HCT116 (cell line): Measurements from ENCODE around the gene TEDC2. TPM values are rescaled to one million over a fixed set of nuclear protein-coding genes. Genes with fewer than 3 reads are reported as not detected.

Experiments
- ATAC-seq: fragments of 200-7000 bp; cut with Tn5 transposase; 2 replicates; pipeline ENCODE4 v1.9.1; 2020; ENCODE audit warnings: mild to moderate bottlenecking, moderate library complexity
- BruUV-seq: library from RNA; stranded (reverse); fragments of 400-500 nt; replicated peaks from 2 replicates; lab custom pipeline; 2021; lab: Mats Ljungman, UMichigan
- CTCF ChIA-PET: fragments of 300-600 bp; sonication (Branson Sonifier 250); formaldehyde crosslinking; loops from one replicate; lab custom pipeline; 2021; ENCODE audit warnings: antibody characterized with exemption; lab: Charles Lee
- POLR2A ChIA-PET: fragments of 300-600, 350-600 bp; sonication (Branson Sonifier 250); formaldehyde crosslinking; loops from one replicate; lab custom pipeline; 2021; ENCODE audit warnings: antibody characterized with exemption; lab: Charles Lee
- RAD21 ChIA-PET, 2 experiments: fragments of 300-600 bp; sonication (Branson Sonifier 250); formaldehyde crosslinking; loops; one replicate each; lab custom pipeline; 2023; ENCODE audit warnings: low total read pairs in 2 of 2; ENCODE audit not compliant: uncharacterized antibody in 2 of 2, unreplicated experiment in 2 of 2, low non-redundant PET in 1 of 2; lab: Charles Lee
- DNase-seq: peaks from one replicate; pipeline ENCODE4 v3.0.0-alpha.2; 2010; ENCODE audit warnings: low read depth, low spot score
- H2AFZ ChIP-seq: fragments of 200-600 bp; shearing (Covaris generic), sonication (generic); 2 replicates; pipeline ENCODE4 v1.6.1; 2017; ENCODE audit warnings: low read depth, mixed run types, mixed read lengths, antibody characterized with exemption, low read length; ENCODE audit not compliant: poor library complexity, severe bottlenecking
- H3K27ac ChIP-seq: 2 replicates; pipeline ENCODE4 v1.5.1; 2012; ENCODE audit warnings: low read depth, low read length
- H3K27me3 ChIP-seq: fragments of 200-600 bp; sonication (generic); 2 replicates; pipeline ENCODE4 v1.6.1; 2016; ENCODE audit warnings: mixed run types, low read length, mixed read lengths; ENCODE audit not compliant: insufficient read depth
- H3K36me3 ChIP-seq, 2 experiments: fragments of 200-500 bp in 1 of 2; fragments of 200-600 bp in 1 of 2; sonication (Bioruptor generic) in 1 of 2; sonication (generic) in 1 of 2; 2 replicates each; pipeline versions ENCODE4 v1.5.1 to v1.6.1; 2014 to 2016; ENCODE audit warnings: low read length in 2 of 2, inconsistent platforms in 1 of 2, mixed read lengths in 1 of 2, mixed run types in 1 of 2; ENCODE audit not compliant: insufficient read depth in 2 of 2, control insufficient read depth in 1 of 2
- H3K4me1 ChIP-seq, 2 experiments: fragments of 200-600 bp in 1 of 2; sonication (generic) in 1 of 2; 2 replicates each; pipeline versions ENCODE4 v1.5.1 to v1.6.1; 2012 to 2017; ENCODE audit warnings: low read length in 2 of 2, inconsistent platforms in 1 of 2, mild to moderate bottlenecking in 1 of 2, mixed read lengths in 1 of 2, mixed run types in 1 of 2, moderate library complexity in 1 of 2; ENCODE audit not compliant: insufficient read depth in 2 of 2, control insufficient read depth in 1 of 2
- H3K4me2 ChIP-seq: fragments of 200-600 bp; sonication (generic); 2 replicates; pipeline ENCODE4 v1.6.1; 2017; ENCODE audit warnings: mixed run types, low read length, mixed read lengths
- H3K4me3 ChIP-seq, 2 experiments: fragments of 200-600 bp in 1 of 2; sonication (generic) in 1 of 2; replicated peaks in 1 of 2; 2 replicates each; pipeline ENCODE4 v1.5.1; 2011 to 2016; ENCODE audit warnings: low read length in 2 of 2, control low read depth in 1 of 2, low read depth in 1 of 2, mild to moderate bottlenecking in 1 of 2, mixed read lengths in 1 of 2, mixed run types in 1 of 2
- H3K79me2 ChIP-seq: fragments of 200-600 bp; sonication (generic); 2 replicates; pipeline ENCODE4 v1.6.1; 2017; ENCODE audit warnings: mild to moderate bottlenecking, mixed run types, low read length, moderate library complexity, mixed read lengths; ENCODE audit not compliant: insufficient read depth
- H3K9ac ChIP-seq: fragments of 200-600 bp; sonication (generic); 2 replicates; pipeline ENCODE4 v1.6.1; 2016; ENCODE audit warnings: low read length, mixed read lengths
- H3K9me2 ChIP-seq: fragments of 200-600 bp; sonication (generic), shearing (Covaris generic); 2 replicates; pipeline ENCODE4 v1.6.1; 2017; ENCODE audit warnings: mixed run types, mild to moderate bottlenecking, moderate library complexity; ENCODE audit not compliant: insufficient read depth
- H3K9me3 ChIP-seq, 2 experiments: fragments of 200-500 bp in 1 of 2; fragments of 200-600 bp in 1 of 2; sonication (Bioruptor generic) in 1 of 2; sonication (generic) in 1 of 2; 2 replicates each; pipeline ENCODE4 v1.6.1; 2014 to 2017; ENCODE audit warnings: low read length in 2 of 2, mixed read lengths in 2 of 2, inconsistent platforms in 1 of 2, low read depth in 1 of 2, mild to moderate bottlenecking in 1 of 2, mixed run types in 1 of 2, moderate library complexity in 1 of 2; ENCODE audit not compliant: control insufficient read depth in 1 of 2, insufficient read depth in 1 of 2
- H4K20me1 ChIP-seq: fragments of 200-600 bp; sonication (generic), shearing (Covaris generic); 2 replicates; pipeline ENCODE4 v1.6.1; 2017; ENCODE audit warnings: mixed run types, mild to moderate bottlenecking, moderate library complexity; ENCODE audit not compliant: insufficient read depth
- ATF3 ChIP-seq: IDR thresholded peaks from 2 replicates; pipeline ENCODE4 v1.6.1; 2012
- CBX3 ChIP-seq: IDR thresholded peaks from 2 replicates; pipeline ENCODE4 v1.6.1; 2012; ENCODE audit warnings: low read depth
- CTCF ChIP-seq, 3 experiments: fragments of 200-600 bp in 1 of 3; sonication (generic) in 1 of 3; IDR thresholded peaks in 2 of 3; conservative IDR thresholded peaks in 1 of 3; 2 replicates each; pipeline ENCODE4 v1.5.1; 2012 to 2017; ENCODE audit warnings: low read depth in 2 of 3, low read length in 2 of 3, antibody characterized with exemption in 1 of 3, borderline replicate concordance in 1 of 3, control low read depth in 1 of 3, mild to moderate bottlenecking in 1 of 3, mixed read lengths in 1 of 3, mixed run types in 1 of 3, moderate library complexity in 1 of 3; ENCODE audit not compliant: insufficient read depth in 1 of 3
- EZH2 ChIP-seq: fragments of 200-600 bp; sonication (generic); IDR thresholded peaks from 2 replicates; pipeline ENCODE4 v1.6.1; 2017; ENCODE audit warnings: antibody characterized with exemption, mixed run types
- EZH2phosphoT487 ChIP-seq: fragments of 200-600 bp; IDR thresholded peaks from 2 replicates; pipeline ENCODE4 v1.6.1; 2018; ENCODE audit warnings: antibody characterized with exemption, borderline replicate concordance
- FOSL1 ChIP-seq: IDR thresholded peaks from 2 replicates; pipeline ENCODE4 v1.6.1; 2012; ENCODE audit warnings: low read depth
- MAX ChIP-seq: IDR thresholded peaks from 2 replicates; pipeline ENCODE4 v1.6.1; 2012
- POLR2A ChIP-seq: IDR thresholded peaks from 2 replicates; pipeline ENCODE4 v1.7.0; 2011; ENCODE audit warnings: borderline replicate concordance; ENCODE audit not compliant: insufficient read depth, insufficient read length; ENCODE audit errors: extremely low read depth
- RAD21 ChIP-seq: IDR thresholded peaks from 2 replicates; pipeline ENCODE4 v1.6.1; 2012; ENCODE audit warnings: low read depth, mild to moderate bottlenecking
- SIN3A ChIP-seq: IDR thresholded peaks from 2 replicates; pipeline ENCODE4 v1.6.1; 2012; ENCODE audit warnings: low read depth
- SP1 ChIP-seq: IDR thresholded peaks from 2 replicates; pipeline ENCODE4 v1.6.1; 2012; ENCODE audit warnings: low read depth
- SRF ChIP-seq: IDR thresholded peaks from 2 replicates; pipeline ENCODE4 v1.6.1; 2012; ENCODE audit warnings: low read depth
- TCF7L2 ChIP-seq: IDR thresholded peaks from 2 replicates; pipeline ENCODE4 v1.7.0; 2011; ENCODE audit warnings: borderline replicate concordance, inconsistent platforms; ENCODE audit not compliant: insufficient read depth, insufficient read length; ENCODE audit errors: extremely low read depth
- intact Hi-C: fragments of 100-400 bp; cut with micrococcal nuclease; formaldehyde crosslinking; loops from 2 replicates; pipeline ENCODE4 v1.10.0; 2022
- total RNA-seq: library from RNA; stranded (reverse); gene quantifications from one replicate; pipeline ENCODE4 v1.2.1, GENCODE V29; 2021; ENCODE audit not compliant: unreplicated experiment

TEDC2 gene
- total RNA-seq, 1 experiment from 2014 or later, result 26.5 TPM

GRCh38 chr16:2484898-2485508 is 25.1 kb downstream of the TEDC2 start:
- Histone ChIP-seq H3K27me3 (no peaks in the 10 kb centered on the region), H3K36me3 (no peaks in the 10 kb centered on the region), H3K9me2 (no peaks in the 10 kb centered on the region), H3K27ac (no peak overlapping the region), H3K9me3 (no peaks in the 10 kb centered on the region), H3K79me2 (peaks cover 9% of the 10 kb centered on the region; the same call in 1 of the 2 replicates)
- RAD21 ChIA-PET, result no interaction called here
- CTCF ChIA-PET, result no interaction called here
- no peak for DNase-seq
- no peak for ATAC-seq
- intact Hi-C loops, result no loop called here
- no TSS peak for BruUV-seq
- no peak for TF ChIP-seq ATF3
- no peak for TF ChIP-seq CTCF (IDR thresholded peaks at IDR 0.05 in 2 of 3, conservative IDR thresholded peaks at IDR 0.05 in 1 of 3; ENCODE audit: borderline replicate concordance in 1 of 3, insufficient read depth in 1 of 3, low read depth in 2 of 3, low read length in 2 of 3)
- no peak for TF ChIP-seq CBX3
- no peak for TF ChIP-seq SRF
- no peak for TF ChIP-seq EZH2phosphoT487
- TF ChIP-seq RAD21, result no peak
- no peak for TF ChIP-seq EZH2
- no peak for TF ChIP-seq FOSL1
- no peak for TF ChIP-seq POLR2A
- no peak for TF ChIP-seq SP1
- no peak for TF ChIP-seq TCF7L2
- TF ChIP-seq SIN3A, result no peak
- TF ChIP-seq MAX, result no peak
- TF ChIP-seq, all 23 proteins: peak for 0
- Histone ChIP-seq H3K4me3 (no peak overlapping the region), H3K4me1 (no peaks in the 10 kb centered on the region), H3K4me2 (no peak overlapping the region), H3K9ac (no peak overlapping the region), H2AFZ (no peak overlapping the region), H4K20me1 (no peaks in the 10 kb centered on the region)
- POLR2A ChIA-PET, result no interaction called here
